ENCODE measurements around the gene WFDC9.

Gene WFDC9

DNA sequence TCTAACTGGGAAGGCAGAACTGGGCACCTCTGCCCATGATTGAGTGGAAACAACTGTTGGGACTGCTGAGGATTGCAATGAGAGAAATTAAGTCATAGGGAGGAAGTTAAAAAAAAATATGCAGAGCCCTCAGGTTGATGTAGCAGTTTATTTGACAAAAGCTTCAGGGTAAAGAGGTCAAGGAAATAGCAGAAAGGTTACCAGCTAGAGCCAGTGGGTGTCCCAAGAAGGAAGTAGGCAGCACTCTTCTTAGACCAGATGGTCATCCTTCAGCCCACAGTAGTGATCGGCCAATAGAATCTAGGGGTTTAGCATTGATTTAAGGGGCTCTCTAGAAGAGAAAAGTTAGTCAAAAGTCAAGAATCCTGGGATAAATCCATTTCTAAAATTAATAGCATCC is 23.3 kb downstream of the WFDC9 start:
- no peaks in the 10 kb centered on the region for H3K79me2 ChIP-seq (ENCODE audit: insufficient read depth, low read length)
- H3K36me3 ChIP-seq (ENCODE audit: low read length), result no peaks in the 10 kb centered on the region
- no peaks in the 10 kb centered on the region for H3F3A ChIP-seq (ENCODE audit: insufficient read depth)
- H3K4me3 ChIP-seq (ENCODE audit: insufficient read depth, low read length, poor library complexity, severe bottlenecking), result no peak overlapping the region
- no peak overlapping the region for H3K4me2 ChIP-seq (ENCODE audit: low read depth, low read length, poor library complexity, severe bottlenecking)
- H4K20me1 ChIP-seq (ENCODE audit: low read depth, low read length), result no peaks in the 10 kb centered on the region
- H3K27me3 ChIP-seq (ENCODE audit: low read length), result no peaks in the 10 kb centered on the region
- no peak overlapping the region for H3K27ac ChIP-seq (ENCODE audit: low read depth, low read length)
- no peak overlapping the region for H3K9ac ChIP-seq (ENCODE audit: low read length)
- TF ChIP-seq, protein P1, sequence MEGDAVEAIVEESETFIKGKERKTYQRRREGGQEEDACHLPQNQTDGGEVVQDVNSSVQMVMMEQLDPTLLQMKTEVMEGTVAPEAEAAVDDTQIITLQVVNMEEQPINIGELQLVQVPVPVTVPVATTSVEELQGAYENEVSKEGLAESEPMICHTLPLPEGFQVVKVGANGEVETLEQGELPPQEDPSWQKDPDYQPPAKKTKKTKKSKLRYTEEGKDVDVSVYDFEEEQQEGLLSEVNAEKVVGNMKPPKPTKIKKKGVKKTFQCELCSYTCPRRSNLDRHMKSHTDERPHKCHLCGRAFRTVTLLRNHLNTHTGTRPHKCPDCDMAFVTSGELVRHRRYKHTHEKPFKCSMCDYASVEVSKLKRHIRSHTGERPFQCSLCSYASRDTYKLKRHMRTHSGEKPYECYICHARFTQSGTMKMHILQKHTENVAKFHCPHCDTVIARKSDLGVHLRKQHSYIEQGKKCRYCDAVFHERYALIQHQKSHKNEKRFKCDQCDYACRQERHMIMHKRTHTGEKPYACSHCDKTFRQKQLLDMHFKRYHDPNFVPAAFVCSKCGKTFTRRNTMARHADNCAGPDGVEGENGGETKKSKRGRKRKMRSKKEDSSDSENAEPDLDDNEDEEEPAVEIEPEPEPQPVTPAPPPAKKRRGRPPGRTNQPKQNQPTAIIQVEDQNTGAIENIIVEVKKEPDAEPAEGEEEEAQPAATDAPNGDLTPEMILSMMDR (IDR thresholded peaks at IDR 0.05; ENCODE audit: insufficient read depth, low read length, poor library complexity, severe bottlenecking), result no peak
- no peak for TF ChIP-seq EZH2phosphoT487 (conservative IDR thresholded peaks at IDR 0.05; ENCODE audit: low read length)
- H3K9me2 ChIP-seq (replicated peaks; ENCODE audit: insufficient read depth, low read length), result no peaks in the 10 kb centered on the region
- no peak overlapping the region for H2AFZ ChIP-seq (ENCODE audit: low read depth, low read length, severe bottlenecking)
- H3K9me3 ChIP-seq (ENCODE audit: insufficient read depth, low read length), result peaks cover 4% of the 10 kb centered on the region; the same call in 1 of the 2 replicates

DNA sequence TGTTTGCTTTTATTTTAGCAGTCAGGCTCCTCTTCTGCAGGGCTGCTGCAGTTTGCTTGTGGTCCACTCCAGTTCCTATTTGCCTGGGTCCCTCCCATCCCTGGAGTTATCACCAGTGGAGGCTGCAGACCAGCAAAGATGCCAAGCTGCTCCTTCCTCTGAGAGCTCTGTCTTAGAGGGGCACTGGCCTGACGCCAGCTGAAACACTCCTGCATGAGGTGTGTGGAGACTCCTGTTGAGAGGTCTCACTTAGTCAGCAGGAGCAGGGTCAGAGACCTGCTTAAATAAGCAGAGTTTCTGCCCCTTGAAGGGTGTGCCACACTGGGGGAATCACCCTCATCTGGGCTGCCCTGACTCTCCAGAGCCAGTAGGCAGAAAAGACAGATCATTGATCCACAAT is 35.8 kb downstream of the WFDC9 start:
- H3K4me3 ChIP-seq (ENCODE audit: insufficient read depth, low read length, poor library complexity, severe bottlenecking), result no peak overlapping the region
- H3K27ac ChIP-seq (ENCODE audit: low read depth, low read length), result no peak overlapping the region
- no peaks in the 10 kb centered on the region for H3K27me3 ChIP-seq (ENCODE audit: low read length)
- no peaks in the 10 kb centered on the region for H3F3A ChIP-seq (ENCODE audit: insufficient read depth)
- H2AFZ ChIP-seq (ENCODE audit: low read depth, low read length, severe bottlenecking), result no peak overlapping the region
- TF ChIP-seq, protein P1 (IDR thresholded peaks at IDR 0.05; ENCODE audit: insufficient read depth, low read length, poor library complexity, severe bottlenecking), result no peak
- no peak for TF ChIP-seq EZH2phosphoT487 (conservative IDR thresholded peaks at IDR 0.05; ENCODE audit: low read length)
- no peaks in the 10 kb centered on the region for H3K79me2 ChIP-seq (ENCODE audit: insufficient read depth, low read length)
- no peaks in the 10 kb centered on the region for H3K9me3 ChIP-seq (ENCODE audit: insufficient read depth, low read length)
- no peaks in the 10 kb centered on the region for H3K36me3 ChIP-seq (ENCODE audit: low read length)
- no peak overlapping the region for H3K4me2 ChIP-seq (ENCODE audit: low read depth, low read length, poor library complexity, severe bottlenecking)
- no peak overlapping the region for H3K9ac ChIP-seq (ENCODE audit: low read length)
- no peaks in the 10 kb centered on the region for H3K9me2 ChIP-seq (replicated peaks; ENCODE audit: insufficient read depth, low read length)
- no peaks in the 10 kb centered on the region for H4K20me1 ChIP-seq (ENCODE audit: low read depth, low read length)

DNA sequence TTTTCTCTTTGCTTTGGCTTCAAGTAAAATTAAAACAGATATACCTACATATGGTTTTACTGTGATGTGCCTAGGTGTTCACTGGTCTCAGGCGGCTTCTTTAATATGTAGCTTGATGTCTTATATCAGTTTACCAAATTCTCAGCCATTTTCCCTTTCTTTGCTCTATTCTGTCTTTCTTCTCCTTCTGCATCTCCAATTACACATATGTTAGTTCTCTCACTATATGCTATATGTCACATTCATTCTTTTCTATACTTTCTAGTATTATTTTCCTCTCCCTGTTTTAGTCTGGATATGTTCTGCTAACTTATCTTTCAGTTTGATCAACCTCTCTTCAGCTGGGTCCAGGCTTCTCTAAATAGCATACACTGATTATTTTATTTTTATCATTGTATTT is 37.6 kb downstream of the WFDC9 start:
- H3K36me3 ChIP-seq (ENCODE audit: low read length), result no peaks in the 10 kb centered on the region
- H3K9me2 ChIP-seq (replicated peaks; ENCODE audit: insufficient read depth, low read length), result no peaks in the 10 kb centered on the region
- H3K27ac ChIP-seq (ENCODE audit: low read depth, low read length), result no peak overlapping the region
- H3K4me3 ChIP-seq (ENCODE audit: insufficient read depth, low read length, poor library complexity, severe bottlenecking), result no peak overlapping the region
- no peaks in the 10 kb centered on the region for H4K20me1 ChIP-seq (ENCODE audit: low read depth, low read length)
- H2AFZ ChIP-seq (ENCODE audit: low read depth, low read length, severe bottlenecking), result no peak overlapping the region
- no peaks in the 10 kb centered on the region for H3F3A ChIP-seq (ENCODE audit: insufficient read depth)
- no peaks in the 10 kb centered on the region for H3K9me3 ChIP-seq (ENCODE audit: insufficient read depth, low read length)
- no peak overlapping the region for H3K4me2 ChIP-seq (ENCODE audit: low read depth, low read length, poor library complexity, severe bottlenecking)
- no peak overlapping the region for H3K9ac ChIP-seq (ENCODE audit: low read length)
- H3K79me2 ChIP-seq (ENCODE audit: insufficient read depth, low read length), result no peaks in the 10 kb centered on the region
- H3K27me3 ChIP-seq (ENCODE audit: low read length), result no peaks in the 10 kb centered on the region
- TF ChIP-seq, protein P1 (IDR thresholded peaks at IDR 0.05; ENCODE audit: insufficient read depth, low read length, poor library complexity, severe bottlenecking), result no peak
- TF ChIP-seq EZH2phosphoT487 (conservative IDR thresholded peaks at IDR 0.05; ENCODE audit: low read length), result no peak
